ENCODE measurements around the gene LPAR1.

Gene LPAR1

GRCh38 chr9:111037356-111037707, 938 bp downstream of the LPAR1 start:
- DNase-seq, result no peak

- no peak for DNase-seq
Measured at GRCh38 chr9:111036946-111037345, 1.3 kb downstream of the LPAR1 start.

GRCh38 chr9:111036429-111036789, 1.9 kb downstream of the LPAR1 start:
- DNase-seq, result no peak

- no peak for DNase-seq
Measured at GRCh38 chr9:111035543-111036428, 2.5 kb downstream of the LPAR1 start.

- no peak for DNase-seq
Measured at GRCh38 chr9:111034898-111035539, 3.3 kb downstream of the LPAR1 start.

GRCh38 chr9:111034170-111034897, 3.9 kb downstream of the LPAR1 start:
- no peak for DNase-seq

GRCh38 chr9:111030492-111030891, 7.8 kb downstream of the LPAR1 start:
- no peak for DNase-seq

- DNase-seq, result no peak
Measured at GRCh38 chr9:111029260-111029659, 9.0 kb downstream of the LPAR1 start.

- DNase-seq, result no peak
Measured at GRCh38 chr9:111027798-111028197, 10.5 kb downstream of the LPAR1 start.

- no peak for DNase-seq
Measured at GRCh38 chr9:111023128-111023527, 15.1 kb downstream of the LPAR1 start.

- no peak for DNase-seq
Measured at GRCh38 chr9:111020594-111020993, 17.7 kb downstream of the LPAR1 start.

GRCh38 chr9:111016426-111017045, 21.7 kb downstream of the LPAR1 start:
- no peak for DNase-seq

- no peak for DNase-seq
Measured at GRCh38 chr9:111016016-111016415, 22.3 kb downstream of the LPAR1 start.

GRCh38 chr9:111013707-111014106, 24.6 kb downstream of the LPAR1 start:
- DNase-seq, result no peak

GRCh38 chr9:111013250-111013649, 25.0 kb downstream of the LPAR1 start:
- DNase-seq, result no peak

- DNase-seq, result no peak
Measured at GRCh38 chr9:111008158-111009075, 29.9 kb downstream of the LPAR1 start.

- DNase-seq, result no peak
Measured at GRCh38 chr9:111005746-111006470, 32.4 kb downstream of the LPAR1 start.

GRCh38 chr9:111004936-111005335, 33.3 kb downstream of the LPAR1 start:
- DNase-seq, result no peak

- no peak for DNase-seq
Measured at GRCh38 chr9:111003182-111003581, 35.1 kb downstream of the LPAR1 start.

GRCh38 chr9:111001526-111001925, 36.7 kb downstream of the LPAR1 start:
- DNase-seq, result no peak

- DNase-seq, result no peak
Measured at GRCh38 chr9:111000202-111000601, 38.1 kb downstream of the LPAR1 start.

- DNase-seq, result no peak
Measured at GRCh38 chr9:110999379-110999778, 38.9 kb downstream of the LPAR1 start.
